ENCODE measurements around the gene SIK1. TPM values are rescaled to one million over a fixed set of nuclear protein-coding genes. Genes with fewer than 3 reads are reported as not detected.

Gene SIK1
- total RNA-seq, 4 donors from 2014 or later, result 108 to 502 (median 290) TPM

GRCh38 chr21:43375006-43375836 is 51.7 kb downstream of the SIK1 start:
- no peaks in the 10 kb centered on the region for H3K27me3 ChIP-seq
- no peak overlapping the region for H3K27ac ChIP-seq
- H3K9me3 ChIP-seq, result no peaks in the 10 kb centered on the region
- TF ChIP-seq POLR2A (IDR thresholded peaks at IDR 0.05) (no peak), POLR2AphosphoS5 (IDR thresholded peaks at IDR 0.05) (no peak)
- TF ChIP-seq, protein P1, sequence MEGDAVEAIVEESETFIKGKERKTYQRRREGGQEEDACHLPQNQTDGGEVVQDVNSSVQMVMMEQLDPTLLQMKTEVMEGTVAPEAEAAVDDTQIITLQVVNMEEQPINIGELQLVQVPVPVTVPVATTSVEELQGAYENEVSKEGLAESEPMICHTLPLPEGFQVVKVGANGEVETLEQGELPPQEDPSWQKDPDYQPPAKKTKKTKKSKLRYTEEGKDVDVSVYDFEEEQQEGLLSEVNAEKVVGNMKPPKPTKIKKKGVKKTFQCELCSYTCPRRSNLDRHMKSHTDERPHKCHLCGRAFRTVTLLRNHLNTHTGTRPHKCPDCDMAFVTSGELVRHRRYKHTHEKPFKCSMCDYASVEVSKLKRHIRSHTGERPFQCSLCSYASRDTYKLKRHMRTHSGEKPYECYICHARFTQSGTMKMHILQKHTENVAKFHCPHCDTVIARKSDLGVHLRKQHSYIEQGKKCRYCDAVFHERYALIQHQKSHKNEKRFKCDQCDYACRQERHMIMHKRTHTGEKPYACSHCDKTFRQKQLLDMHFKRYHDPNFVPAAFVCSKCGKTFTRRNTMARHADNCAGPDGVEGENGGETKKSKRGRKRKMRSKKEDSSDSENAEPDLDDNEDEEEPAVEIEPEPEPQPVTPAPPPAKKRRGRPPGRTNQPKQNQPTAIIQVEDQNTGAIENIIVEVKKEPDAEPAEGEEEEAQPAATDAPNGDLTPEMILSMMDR (IDR thresholded peaks at IDR 0.05), result no peak
- 93% methylated on average over 13 of the region's 17 CpGs for WGBS
- H3K36me3 ChIP-seq, result no peaks in the 10 kb centered on the region
- H3K4me3 ChIP-seq, result no peak overlapping the region
- peaks cover 36% of the 10 kb centered on the region for H3K4me1 ChIP-seq
- peak in 1 of 2 donors; percentile 62 for DNase-seq (ENCODE audit: low spot score in 2 of 2)

DNA sequence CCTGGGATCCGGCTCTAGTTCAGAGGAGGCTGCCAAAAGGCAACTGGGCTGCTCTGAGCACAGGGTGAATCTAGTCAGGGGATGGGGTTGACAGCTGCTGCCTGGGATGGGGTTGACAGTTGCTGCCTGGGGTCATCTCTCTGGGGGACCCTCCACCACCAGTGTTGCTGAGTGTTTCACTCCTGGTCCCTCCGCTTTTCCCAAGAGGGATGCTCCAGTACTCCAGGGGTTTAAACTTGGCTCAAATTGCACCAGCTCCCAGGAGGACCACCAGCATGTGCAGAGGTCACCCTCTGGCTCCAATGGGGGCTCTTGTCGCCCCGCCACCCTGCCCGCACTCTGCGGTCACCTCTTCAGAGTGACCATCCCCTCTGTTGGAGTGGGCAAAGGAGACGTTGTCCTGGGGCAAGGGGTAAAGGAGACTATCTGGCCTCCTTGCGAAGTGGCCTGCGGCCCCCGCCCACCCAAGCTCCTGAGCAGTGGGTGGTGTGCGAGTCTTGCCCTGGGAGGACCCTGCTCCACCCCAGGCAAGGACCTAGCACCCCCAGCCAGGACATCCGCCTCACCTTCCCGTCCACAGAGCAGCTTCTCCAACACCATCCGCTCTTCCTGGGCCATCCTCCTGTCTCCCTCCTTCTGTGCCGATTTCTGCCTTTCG is 52.6 kb downstream of the SIK1 start:
- no peak overlapping the region for H3K27ac ChIP-seq
- DNase-seq (ENCODE audit: low spot score in 2 of 2), result peak in 1 of 2 donors; percentile 50
- no peak overlapping the region for H3K4me3 ChIP-seq
- no peaks in the 10 kb centered on the region for H3K9me3 ChIP-seq
- no peaks in the 10 kb centered on the region for H3K36me3 ChIP-seq
- TF ChIP-seq POLR2A (IDR thresholded peaks at IDR 0.05) (no peak), EP300 (IDR thresholded peaks at IDR 0.05) (no peak), POLR2AphosphoS5 (IDR thresholded peaks at IDR 0.05) (no peak)
- TF ChIP-seq, protein P1 (IDR thresholded peaks at IDR 0.05), result no peak
- no peaks in the 10 kb centered on the region for H3K27me3 ChIP-seq
- WGBS, result 94% methylated on average over 10 of the region's 16 CpGs
- H3K4me1 ChIP-seq, result peaks cover 44% of the 10 kb centered on the region

- H3K4me1 ChIP-seq, result peaks cover 52% of the 10 kb centered on the region
- WGBS, result 84% methylated on average over 16 of the region's 21 CpGs
- H3K27me3 ChIP-seq, result no peaks in the 10 kb centered on the region
- H3K36me3 ChIP-seq, result no peaks in the 10 kb centered on the region
- no peaks in the 10 kb centered on the region for H3K9me3 ChIP-seq
- peak in 1 of 2 donors; percentile 58 for DNase-seq (ENCODE audit: low spot score in 2 of 2)
- TF ChIP-seq POLR2AphosphoS5 (IDR thresholded peaks at IDR 0.05) (no peak), POLR2A (IDR thresholded peaks at IDR 0.05) (no peak), EP300 (IDR thresholded peaks at IDR 0.05) (no peak)
- TF ChIP-seq, protein P1 (IDR thresholded peaks at IDR 0.05), result no peak
- no peak overlapping the region for H3K4me3 ChIP-seq
- no peak overlapping the region for H3K27ac ChIP-seq
These were observed 53.3 kb downstream of the SIK1 start for GRCh38 chr21:43373362-43374227.

GRCh38 chr21:43372663-43373361 is 54.1 kb downstream of the SIK1 start:
- H3K36me3 ChIP-seq, result no peaks in the 10 kb centered on the region
- no peaks in the 10 kb centered on the region for H3K27me3 ChIP-seq
- 69% methylated on average over 19 of the region's 26 CpGs for WGBS
- no peaks in the 10 kb centered on the region for H3K9me3 ChIP-seq
- peaks cover 59% of the 10 kb centered on the region for H3K4me1 ChIP-seq
- TF ChIP-seq POLR2AphosphoS5 (IDR thresholded peaks at IDR 0.05) (no peak), POLR2A (IDR thresholded peaks at IDR 0.05) (no peak), EP300 (IDR thresholded peaks at IDR 0.05) (no peak)
- TF ChIP-seq, protein P1 (IDR thresholded peaks at IDR 0.05), result no peak
- H3K4me3 ChIP-seq, result no peak overlapping the region
- peak in 1 of 2 donors; percentile 63 for DNase-seq (ENCODE audit: low spot score in 2 of 2)
- H3K27ac ChIP-seq, result no peak overlapping the region
